HepG2 (cell line): Measurements from ENCODE around the gene CSMD2. TPM values are rescaled to one million over a fixed set of nuclear protein-coding genes. Genes with fewer than 3 reads are reported as not detected.

Source experiments
- ATAC-seq: fragments of 200-7000 bp; cut with Tn5 transposase; 3 replicates; pipeline ENCODE4 v1.9.1; 2020; ENCODE audit warnings: mild to moderate bottlenecking, moderate library complexity
- BruUV-seq: library from RNA; stranded (reverse); fragments of 400-500 nt; replicated peaks from 2 replicates; lab custom pipeline; 2021; lab: Mats Ljungman, UMichigan
- CTCF ChIA-PET: fragments of 300-600 bp; formaldehyde crosslinking; extraction: SDS; loops from one replicate; lab custom pipeline; 2021; ENCODE audit warnings: low total read pairs, inconsistent platforms, low intra/inter-chr PET ratio; lab: Yijun Ruan, JAX
- POLR2A ChIA-PET: fragments of 350-600 bp; sonication (Branson Sonifier 250); formaldehyde crosslinking; loops from one replicate; lab custom pipeline; 2020; ENCODE audit warnings: antibody characterized with exemption, inconsistent platforms; lab: Yijun Ruan, JAX
- DNase-seq: peaks from one replicate; pipeline ENCODE4 v3.0.0-alpha.2; 2015; ENCODE audit warnings: low spot score
- FAIRE-seq: peaks from 3 replicates; lab custom pipeline; 2011; peaks lifted over from hg19 to GRCh38; lab: Jason Lieb, UNC
- H2AFZ ChIP-seq: one replicate; pipeline ENCODE4 v1.6.1; 2011; ENCODE audit warnings: low read length, inconsistent platforms
- H3K27ac ChIP-seq: fragments of 300-600 bp; 3 replicates; pipeline ENCODE4 v1.8.0; 2011; ENCODE audit warnings: mixed run types, mild to moderate bottlenecking, mixed read lengths, low read length, inconsistent platforms; ENCODE audit not compliant: insufficient read depth; ENCODE audit errors: extremely low read length
- H3K27me3 ChIP-seq, 2 experiments: fragments of 200-600 bp in 1 of 2; 2 replicates in 1 of 2; 3 replicates in 1 of 2; pipeline versions ENCODE4 v1.6.0 to v1.8.0; 2011; ENCODE audit warnings: low read length in 2 of 2, mild to moderate bottlenecking in 2 of 2, moderate library complexity in 2 of 2, inconsistent platforms in 1 of 2; ENCODE audit not compliant: insufficient read depth in 2 of 2, control insufficient read depth in 1 of 2
- H3K36me3 ChIP-seq, 2 experiments: fragments of 200-600 bp in 1 of 2; replicated peaks in 1 of 2; 2 replicates in 1 of 2; 3 replicates in 1 of 2; pipeline versions ENCODE4 v1.5.1 to v1.8.0; 2011; ENCODE audit warnings: low read length in 2 of 2, inconsistent platforms in 1 of 2; ENCODE audit not compliant: insufficient read depth in 2 of 2, control insufficient read depth in 1 of 2
- H3K4me1 ChIP-seq: 2 replicates; pipeline ENCODE4 v1.5.1; 2012; ENCODE audit warnings: low read length, inconsistent platforms; ENCODE audit not compliant: insufficient read depth
- H3K4me2 ChIP-seq: 2 replicates; pipeline ENCODE4 v1.6.0; 2011; ENCODE audit warnings: low read depth, low read length, inconsistent platforms
- H3K4me3 ChIP-seq, 3 experiments: fragments of 200-600 bp in 1 of 3; sonication (generic), shearing (Covaris generic) in 1 of 3; replicated peaks in 1 of 3; 2 replicates each; pipeline ENCODE4 v1.5.1; 2011 to 2016; ENCODE audit warnings: low read length in 3 of 3, inconsistent platforms in 2 of 3, low read depth in 2 of 3, mild to moderate bottlenecking in 2 of 3, control low read depth in 1 of 3, mixed read lengths in 1 of 3; ENCODE audit not compliant: insufficient read depth in 1 of 3
- H3K79me2 ChIP-seq: one replicate; pipeline ENCODE4 v1.6.1; 2011; ENCODE audit warnings: low read length, inconsistent platforms; ENCODE audit not compliant: insufficient read depth
- H3K9ac ChIP-seq: 2 replicates; pipeline ENCODE4 v1.6.0; 2011; ENCODE audit warnings: mild to moderate bottlenecking, low read depth, low read length, inconsistent platforms; ENCODE audit not compliant: insufficient read depth
- H3K9me3 ChIP-seq: 2 replicates; pipeline ENCODE4 v1.5.1; 2012; ENCODE audit warnings: mild to moderate bottlenecking, low read length
- H4K20me1 ChIP-seq: 2 replicates; pipeline ENCODE4 v1.6.0; 2011; ENCODE audit warnings: inconsistent platforms, mild to moderate bottlenecking, low read length, moderate library complexity; ENCODE audit not compliant: insufficient read depth
- HNRNPL ChIP-seq: fragments of 200-400 bp; formaldehyde crosslinking; IDR thresholded peaks from 2 replicates; pipeline ENCODE4 v1.6.1; 2017; ENCODE audit warnings: mild to moderate bottlenecking, low read depth, low read length
- MAX ChIP-seq: IDR thresholded peaks from 2 replicates; pipeline ENCODE4 v1.6.1; 2012; ENCODE audit warnings: inconsistent platforms
- NFKBIZ ChIP-seq: IDR thresholded peaks from 2 replicates; pipeline ENCODE4 v1.6.1; 2018; ENCODE audit warnings: missing genetic modification reagents, missing compliant biosample characterization
- POLR2A ChIP-seq, 2 experiments: IDR thresholded peaks; 2 replicates each; pipeline ENCODE4 v1.6.1; 2011; ENCODE audit warnings: low read depth in 2 of 2, low read length in 2 of 2, mild to moderate bottlenecking in 1 of 2, moderate library complexity in 1 of 2; ENCODE audit not compliant: insufficient read depth in 1 of 2
- SALL2 ChIP-seq: sonication (generic); formaldehyde crosslinking; IDR thresholded peaks from 2 replicates; pipeline ENCODE4 v1.8.1; 2023; ENCODE audit warnings: mild to moderate bottlenecking, missing genetic modification reagents, inconsistent platforms
- SMC3 ChIP-seq: IDR thresholded peaks from 2 replicates; pipeline ENCODE4 v1.6.1; 2011; ENCODE audit warnings: low read length, improper control_type of control experiment
- SP2 ChIP-seq: sonication (generic); formaldehyde crosslinking; IDR thresholded peaks from 2 replicates; pipeline ENCODE4 v1.5.1; 2020; ENCODE audit warnings: mild to moderate bottlenecking, missing genetic modification reagents
- TIGD3 ChIP-seq: sonication (generic); formaldehyde crosslinking; IDR thresholded peaks from 2 replicates; pipeline ENCODE4 v1.5.1; 2020; ENCODE audit warnings: mild to moderate bottlenecking, missing genetic modification reagents, borderline replicate concordance
- ZBTB25 ChIP-seq: IDR thresholded peaks from 2 replicates; pipeline ENCODE4 v1.6.1; 2018; ENCODE audit warnings: missing genetic modification reagents
- ZFY ChIP-seq: sonication (generic); formaldehyde crosslinking; IDR thresholded peaks from 2 replicates; pipeline ENCODE4 v1.4.0; 2020; ENCODE audit warnings: missing genetic modification reagents
- ZKSCAN8 ChIP-seq: IDR thresholded peaks from 2 replicates; pipeline ENCODE4 v1.6.1; 2016; ENCODE audit warnings: borderline replicate concordance, missing genetic modification reagents, missing compliant biosample characterization
- ZNF24 ChIP-seq: fragments of 450-650 bp; IDR thresholded peaks from 2 replicates; pipeline ENCODE4 v1.6.1; 2017; ENCODE audit warnings: antibody characterized with exemption, mild to moderate bottlenecking
- ZSCAN12 ChIP-seq: sonication (generic); formaldehyde crosslinking; IDR thresholded peaks from 2 replicates; pipeline ENCODE4 v1.9.0; 2021; ENCODE audit warnings: mild to moderate bottlenecking, missing genetic modification reagents
- ZSCAN25 ChIP-seq: sonication (generic); formaldehyde crosslinking; IDR thresholded peaks from 2 replicates; pipeline ENCODE4 v1.8.0; 2022; ENCODE audit warnings: mild to moderate bottlenecking, missing genetic modification reagents
- WGBS: methylation state at CpG from one replicate; pipeline ENCODE4 v1.1.6; 2017; ENCODE audit warnings: low lambda C conversion rate; 5-methylcytosine and 5-hydroxymethylcytosine counted together
- in situ Hi-C: cut with HindIII; loops from 2 replicates; pipeline ENCODE4 v1.10.0; 2017; ENCODE audit warnings: low pct_unique_long_range_greater_than_20kb; ENCODE audit not compliant: extremely low pct_ligation_motif_present
- intact Hi-C: fragments of 100-400 bp; cut with micrococcal nuclease; formaldehyde crosslinking; loops from one replicate; pipeline ENCODE4 v1.10.0; 2022; ENCODE audit not compliant: unreplicated experiment
- polyA plus RNA-seq, 8 experiments: library from polyadenylated mRNA; depleted of rRNA in 3 of 8; stranded (reverse) in 7 of 8; unstranded in 1 of 8; fragments of >200 nt; fragmentation: Illumina TruSeq in 4 of 8; extraction: Trizol in 4 of 8; gene quantifications; 2 replicates each; pipeline versions ENCODE4 v1.2.1 to v1.2.3, GENCODE V29; 2011 to 2016; ENCODE audit warnings: low read depth in 4 of 8, missing spikeins in 1 of 8, mixed read lengths in 1 of 8; ENCODE audit not compliant: insufficient read depth in 1 of 8
- total RNA-seq, 5 experiments: library from RNA; depleted of rRNA; stranded (reverse); fragments of >200 nt; fragmentation: Illumina TruSeq; extraction: Trizol; gene quantifications; 2 replicates each; pipeline ENCODE4 v1.2.3, GENCODE V29; 2016; ENCODE audit warnings: low read depth in 1 of 5

CSMD2 gene
- total and polyA plus RNA-seq, 2 of the 13 experiments (the other 11 are each of a cell fraction or from before 2014, with no cell fraction given) = not detected

GRCh38 chr1:33468967-33469366 lies 696.1 kb downstream of the CSMD2 start (continued):
- no peak for TF ChIP-seq ZBTB25
- TF ChIP-seq HNRNPL = no peak

- no peaks in the 10 kb centered on the region for H4K20me1 ChIP-seq
- no peaks in the 10 kb centered on the region for H3K36me3 ChIP-seq
- DNase-seq (no peak), ATAC-seq (no peak), FAIRE-seq (no peak)
- no peak overlapping the region for H3K4me2 ChIP-seq
- peaks cover 3 to 12% of the 10 kb centered on the region in 2 experiments; a peak in 2 of 5 replicates for H3K27me3 ChIP-seq
- ChIA-PET CTCF (no interaction called here), POLR2A (no interaction called here)
- TF ChIP-seq ZKSCAN8 (CRISPR knock-in tag) = no peak
- peaks cover 4% of the 10 kb centered on the region for H3K79me2 ChIP-seq
- H3K9ac ChIP-seq = no peak overlapping the region
- intact Hi-C loops (no loop called here), in situ Hi-C loops (loop anchor here (10.0 kb wide), 1 partner anchor 94 kb away; no protein-coding TSS in a partner anchor)
- peaks cover 22% of the 10 kb centered on the region for H3K4me1 ChIP-seq
- H3K4me3 ChIP-seq = no peak overlapping the region
- H2AFZ ChIP-seq = no peak overlapping the region
- 5% methylated on average over 2 of the region's 4 CpGs for WGBS
- H3K27ac ChIP-seq = no peak overlapping the region
- no TSS peak for BruUV-seq
- no peaks in the 10 kb centered on the region for H3K9me3 ChIP-seq
Observed at GRCh38 chr1:33468531-33468930, 696.5 kb downstream of the CSMD2 start.

GRCh38 chr1:33468011-33468410 lies 697.0 kb downstream of the CSMD2 start:
- Histone ChIP-seq H3K4me2 (no peak overlapping the region), H4K20me1 (no peaks in the 10 kb centered on the region), H3K79me2 (peaks cover under 1% of the 10 kb centered on the region), H3K4me3 (no peak overlapping the region), H3K36me3 (no peaks in the 10 kb centered on the region), H3K9ac (no peak overlapping the region), H3K27me3 (peaks cover 3 to 12% of the 10 kb centered on the region in 2 experiments; a peak in 2 of 5 replicates), H3K27ac (no peak overlapping the region), H3K9me3 (no peaks in the 10 kb centered on the region), H2AFZ (no peak overlapping the region), H3K4me1 (peaks cover 17% of the 10 kb centered on the region)
- BruUV-seq = no TSS peak
- ATAC-seq (no peak), FAIRE-seq (no peak), DNase-seq (no peak)
- WGBS = 10% methylated on average over 2 of the region's 4 CpGs
- POLR2A ChIA-PET = no interaction called here
- CTCF ChIA-PET = no interaction called here
- in situ Hi-C loops = loop anchor here (10.0 kb wide), 1 partner anchor 93 kb away; no protein-coding TSS in a partner anchor
- intact Hi-C loops = no loop called here
- no peak for TF ChIP-seq ZSCAN12 (CRISPR knock-in tag)
- no peak for TF ChIP-seq ZNF24
- no peak for TF ChIP-seq NFKBIZ (CRISPR knock-in tag)
- TF ChIP-seq ZFY = no peak
- TF ChIP-seq POLR2A (IDR thresholded peaks at IDR 0.05; ENCODE audit: insufficient read depth in 1 of 2, low read depth in 2 of 2, low read length in 2 of 2) = no peak
- no peak for TF ChIP-seq MAX
- no peak for TF ChIP-seq SP2 (CRISPR knock-in tag)
- TF ChIP-seq ZSCAN25 (CRISPR knock-in tag) = no peak
- no peak for TF ChIP-seq SMC3
- no peak for TF ChIP-seq SALL2 (CRISPR knock-in tag)
- TF ChIP-seq TIGD3 (CRISPR knock-in tag) = no peak
